SK-N-SH (cell line): ENCODE results near the gene ATP6V1F. TPM values are rescaled to one million over a fixed set of nuclear protein-coding genes. Genes with fewer than 3 reads are reported as not detected.
A peak's percentile ranks its signal among the peaks of the same experiment; 100 is the strongest.

ENCODE experiments used
- CTCF ChIA-PET: fragments of 300-600, 350-600 bp; formaldehyde crosslinking; extraction: SDS; loops from one replicate; lab custom pipeline; 2021; lab: Yijun Ruan, JAX
- POLR2A ChIA-PET: fragments of 350-600 bp; sonication (Branson Sonifier 250); formaldehyde crosslinking; extraction: SDS; loops from one replicate; lab custom pipeline; 2020; ENCODE audit warnings: antibody characterized with exemption, inconsistent platforms; lab: Yijun Ruan, JAX
- DNase-seq: peaks from one replicate; pipeline ENCODE4 v3.0.0; 2012
- H2AFZ ChIP-seq: fragments of 200-600 bp; sonication (generic); 2 replicates; pipeline ENCODE4 v1.8.1; 2016; ENCODE audit warnings: antibody characterized with exemption, mild to moderate bottlenecking, low read depth
- H3F3A ChIP-seq: fragments of 200-600 bp; sonication (generic); replicated peaks from 2 replicates; pipeline ENCODE3; 2016; ENCODE audit warnings: antibody characterized with exemption, mild to moderate bottlenecking; ENCODE audit not compliant: insufficient read depth
- H3K27ac ChIP-seq, 2 experiments: fragments of 200-500 bp in 1 of 2; fragments of 200-600 bp in 1 of 2; sonication (Bioruptor generic) in 1 of 2; sonication (generic), shearing (Covaris generic) in 1 of 2; 2 replicates each; pipeline versions ENCODE4 v1.5.1 to v1.6.1; 2014 to 2016; ENCODE audit warnings: low read depth in 2 of 2, inconsistent platforms in 1 of 2, low read length in 1 of 2, mild to moderate bottlenecking in 1 of 2, mixed read lengths in 1 of 2
- H3K27me3 ChIP-seq: fragments of 200-600 bp; sonication (generic), shearing (Covaris generic); 2 replicates; pipeline ENCODE4 v1.6.1; 2016; ENCODE audit warnings: mixed run types; ENCODE audit not compliant: insufficient read depth
- H3K36me3 ChIP-seq, 2 experiments: fragments of 200-500 bp in 1 of 2; fragments of 200-600 bp in 1 of 2; sonication (Bioruptor generic) in 1 of 2; sonication (generic) in 1 of 2; replicated peaks in 1 of 2; 2 replicates each; pipeline versions ENCODE3 to v1.5.1; 2014 to 2016; ENCODE audit warnings: low read length in 1 of 2, mild to moderate bottlenecking in 1 of 2; ENCODE audit not compliant: insufficient read depth in 2 of 2, control insufficient read depth in 1 of 2
- H3K4me1 ChIP-seq, 2 experiments: fragments of 200-500 bp in 1 of 2; fragments of 200-600 bp in 1 of 2; sonication (Bioruptor generic) in 1 of 2; sonication (generic), shearing (Covaris generic) in 1 of 2; 2 replicates each; pipeline versions ENCODE4 v1.5.1 to v1.6.1; 2014 to 2016; ENCODE audit warnings: low read depth in 1 of 2, low read length in 1 of 2, mixed run types in 1 of 2; ENCODE audit not compliant: insufficient read depth in 2 of 2, control insufficient read depth in 1 of 2
- H3K4me2 ChIP-seq: fragments of 200-600 bp; sonication (generic), shearing (Covaris generic); 2 replicates; pipeline ENCODE4 v1.6.1; 2017; ENCODE audit warnings: mixed run types
- H3K4me3 ChIP-seq, 2 experiments: fragments of 200-500 bp in 1 of 2; fragments of 200-600 bp in 1 of 2; sonication (Bioruptor generic) in 1 of 2; sonication (generic), shearing (Covaris generic) in 1 of 2; 2 replicates each; pipeline versions ENCODE4 v1.5.1 to v1.8.1; 2014 to 2016; ENCODE audit warnings: low read depth in 2 of 2, inconsistent platforms in 1 of 2, low read length in 1 of 2, mild to moderate bottlenecking in 1 of 2, mixed read lengths in 1 of 2, moderate library complexity in 1 of 2
- H3K79me2 ChIP-seq: fragments of 200-600 bp; sonication (generic); 2 replicates; pipeline ENCODE4 v1.8.1; 2017; ENCODE audit warnings: mild to moderate bottlenecking; ENCODE audit not compliant: insufficient read depth
- H3K9ac ChIP-seq: fragments of 200-600 bp; sonication (generic); 2 replicates; pipeline ENCODE4 v1.6.1; 2017; ENCODE audit warnings: mixed run types
- H3K9me2 ChIP-seq: fragments of 200-600 bp; sonication (generic); 2 replicates; pipeline ENCODE4 v1.6.1; 2017; ENCODE audit warnings: mixed run types
- H3K9me3 ChIP-seq: fragments of 200-600 bp; sonication (generic); 2 replicates; pipeline ENCODE4 v1.6.1; 2017; ENCODE audit warnings: mixed run types, mild to moderate bottlenecking, moderate library complexity
- H4K20me1 ChIP-seq: fragments of 200-600 bp; sonication (generic); 2 replicates; pipeline ENCODE4 v1.6.1; 2017; ENCODE audit warnings: mild to moderate bottlenecking, mixed run types; ENCODE audit not compliant: insufficient read depth
- CHD2 ChIP-seq: fragments of 150-350 bp; IDR thresholded peaks from 2 replicates; pipeline ENCODE4 v1.6.1; 2018; ENCODE audit warnings: low read length; ENCODE audit not compliant: partially characterized antibody
- CTCF ChIP-seq: fragments of 200-600 bp; sonication (generic); IDR thresholded peaks from 2 replicates; pipeline ENCODE4 v1.6.1; 2017; ENCODE audit warnings: antibody characterized with exemption, mild to moderate bottlenecking, moderate library complexity
- EZH2phosphoT487 ChIP-seq: fragments of 200-600 bp; sonication (generic); IDR thresholded peaks from 2 replicates; pipeline ENCODE4 v1.6.1; 2017; ENCODE audit warnings: low read depth, mixed run types, mild to moderate bottlenecking, antibody characterized with exemption, moderate library complexity, borderline replicate concordance
- FOSL2 ChIP-seq: IDR thresholded peaks from 2 replicates; pipeline ENCODE4 v1.4.0; 2012; ENCODE audit warnings: low read depth, mild to moderate bottlenecking, moderate library complexity, borderline replicate concordance
- GATA2 ChIP-seq: sonication (generic); formaldehyde crosslinking; IDR thresholded peaks from 2 replicates; pipeline ENCODE4 v1.5.0; 2020; ENCODE audit warnings: mild to moderate bottlenecking, missing genetic modification reagents
- MXI1 ChIP-seq: IDR thresholded peaks from 2 replicates; pipeline ENCODE4 v1.6.1; 2012; ENCODE audit warnings: mild to moderate bottlenecking, low read depth, low read length, improper control_type of control experiment
- NRF1 ChIP-seq: IDR thresholded peaks from 2 replicates; pipeline ENCODE4 v1.6.1; 2012; ENCODE audit warnings: low read depth, mild to moderate bottlenecking, low read length
- RAD21 ChIP-seq: IDR thresholded peaks from 2 replicates; pipeline ENCODE4 v1.6.1; 2012; ENCODE audit warnings: mild to moderate bottlenecking, low read length
- RCOR1 ChIP-seq: fragments of 150-350 bp; IDR thresholded peaks from 2 replicates; pipeline ENCODE4 v1.6.1; 2017; ENCODE audit warnings: antibody characterized with exemption, low read length
- RFX5 ChIP-seq: IDR thresholded peaks from 2 replicates; pipeline ENCODE4 v1.6.1; 2012; ENCODE audit warnings: mild to moderate bottlenecking, improper control_type of control experiment, low read length
- RXRA ChIP-seq: IDR thresholded peaks from 2 replicates; pipeline ENCODE4 v1.4.0; 2012; ENCODE audit warnings: low read depth, mild to moderate bottlenecking, borderline replicate concordance
- TAF1 ChIP-seq: IDR thresholded peaks from 2 replicates; pipeline ENCODE4 v1.6.1; 2012; ENCODE audit warnings: low read depth, mild to moderate bottlenecking, low read length, moderate library complexity, borderline replicate concordance
- TEAD4 ChIP-seq: IDR thresholded peaks from 2 replicates; pipeline ENCODE4 v1.4.0; 2012; ENCODE audit warnings: mild to moderate bottlenecking, borderline replicate concordance; ENCODE audit not compliant: insufficient read depth
- YY1 ChIP-seq: IDR thresholded peaks from 2 replicates; pipeline ENCODE4 v1.4.0; 2012; ENCODE audit warnings: low read depth, mild to moderate bottlenecking
- WGBS: methylation state at CpG from one replicate; pipeline ENCODE4 v1.1.6; 2017; ENCODE audit warnings: low lambda C conversion rate; 5-methylcytosine and 5-hydroxymethylcytosine counted together
- polyA plus RNA-seq, 3 experiments: library from polyadenylated mRNA; depleted of rRNA; stranded (reverse); fragments of >200 nt; gene quantifications; 2 replicates each; pipeline ENCODE4 v1.2.3, GENCODE V29; 2012

The ATP6V1F gene
- polyA plus RNA-seq, 1 of the 3 experiments (the other 2 are of a cell fraction) = 495 TPM

- no peak for TF ChIP-seq CTCF
- no peak for TF ChIP-seq RXRA
- TF ChIP-seq RFX5 = no peak
- no peak for TF ChIP-seq RAD21
- TF ChIP-seq TAF1 = no peak
- no peak for TF ChIP-seq EZH2phosphoT487
- no peak for TF ChIP-seq CHD2
- no peak for TF ChIP-seq TEAD4
- no peak for TF ChIP-seq MXI1
- no peak for TF ChIP-seq YY1
- TF ChIP-seq, all 33 proteins: peak for 0
Observed at GRCh38 chr7:128891110-128891941, 28.7 kb downstream of the ATP6V1F start (continued).

GRCh38 chr7:128891942-128892269, 29.2 kb downstream of the ATP6V1F start:
- 89% methylated on average over 11 of the region's 11 CpGs for WGBS
- CTCF ChIA-PET = interaction anchor here (0.6 to 4.1 kb wide), 4 partner anchors 8 to 439 kb away, joined by 3 to 31 read pairs (median 3); no protein-coding TSS in a partner anchor
- H3K4me2 ChIP-seq = no peak overlapping the region
- no peak overlapping the region for H3K4me3 ChIP-seq
- H3K9me3 ChIP-seq = no peaks in the 10 kb centered on the region
- no peak overlapping the region for H3K9ac ChIP-seq
- H3F3A ChIP-seq = no peaks in the 10 kb centered on the region
- peaks cover 14% of the 10 kb centered on the region; the same call in 1 of the 2 replicates for H3K27me3 ChIP-seq
- no peak overlapping the region for H3K27ac ChIP-seq
- POLR2A ChIA-PET = no interaction called here
- no peak overlapping the region for H2AFZ ChIP-seq
- DNase-seq = peak; percentile 38
- no peaks in the 10 kb centered on the region for H3K36me3 ChIP-seq
- H3K4me1 ChIP-seq = no peaks in the 10 kb centered on the region; a peak in 1 of 4 replicates
- TF ChIP-seq CHD2 (no peak), RFX5 (no peak), NRF1 (no peak), RCOR1 (no peak), FOSL2 (no peak), GATA2 (no peak)
- no peaks in the 10 kb centered on the region for H3K79me2 ChIP-seq
- H4K20me1 ChIP-seq = no peaks in the 10 kb centered on the region
- H3K9me2 ChIP-seq = no peaks in the 10 kb centered on the region
